Measurements from ENCODE around the gene HAAO.

Gene HAAO

DNA sequence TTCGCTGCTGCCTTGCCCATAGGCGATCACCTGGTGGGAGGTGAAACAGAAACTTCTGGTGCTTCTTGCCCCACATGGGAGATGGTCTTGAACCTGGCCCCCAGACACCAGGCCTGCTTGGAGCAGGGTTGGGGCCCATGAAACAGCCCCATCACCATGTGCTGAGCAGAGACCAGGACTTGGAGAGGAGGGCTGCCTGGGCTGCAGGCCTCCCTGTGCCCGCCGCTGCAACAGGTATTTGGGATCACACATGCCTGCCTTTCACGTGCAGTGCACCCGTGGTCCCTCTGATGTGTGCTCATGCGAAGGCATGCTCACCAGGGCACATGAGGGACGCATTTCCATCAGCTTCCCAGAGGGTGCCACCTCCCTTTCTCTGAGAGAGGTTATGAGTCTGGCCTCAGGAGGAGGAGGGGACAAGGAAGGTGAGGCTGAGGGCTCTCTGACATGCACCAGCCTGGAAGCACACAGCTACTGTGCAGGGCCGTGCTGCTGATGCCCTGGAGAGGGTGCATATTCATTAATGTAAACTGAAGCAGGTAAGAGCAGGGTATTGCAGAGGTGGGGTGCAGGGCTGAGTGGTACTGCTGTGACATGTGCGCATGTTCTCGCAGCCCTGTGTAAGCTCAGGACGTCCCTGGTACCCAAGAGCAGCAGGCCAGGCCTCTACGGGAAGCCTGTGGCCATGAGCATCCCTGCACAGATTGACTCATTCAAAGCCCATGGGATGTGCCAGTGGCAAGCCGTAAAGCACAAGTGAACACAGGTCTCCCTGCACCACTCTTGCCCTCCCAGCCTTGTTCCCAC, 24.3 kb downstream of the HAAO start:
- Mint-ChIP-seq H3K9me3 (no peaks in the 10 kb centered on the region), H3K27me3 (ENCODE audit: low read depth) (no peaks in the 10 kb centered on the region), H3K4me3 (no peak overlapping the region), H3K27ac (no peak overlapping the region), H3K36me3 (ENCODE audit: low read depth) (peaks cover 7% of the 10 kb centered on the region), H3K4me1 (no peaks in the 10 kb centered on the region)
- TF ChIP-seq, protein P1, sequence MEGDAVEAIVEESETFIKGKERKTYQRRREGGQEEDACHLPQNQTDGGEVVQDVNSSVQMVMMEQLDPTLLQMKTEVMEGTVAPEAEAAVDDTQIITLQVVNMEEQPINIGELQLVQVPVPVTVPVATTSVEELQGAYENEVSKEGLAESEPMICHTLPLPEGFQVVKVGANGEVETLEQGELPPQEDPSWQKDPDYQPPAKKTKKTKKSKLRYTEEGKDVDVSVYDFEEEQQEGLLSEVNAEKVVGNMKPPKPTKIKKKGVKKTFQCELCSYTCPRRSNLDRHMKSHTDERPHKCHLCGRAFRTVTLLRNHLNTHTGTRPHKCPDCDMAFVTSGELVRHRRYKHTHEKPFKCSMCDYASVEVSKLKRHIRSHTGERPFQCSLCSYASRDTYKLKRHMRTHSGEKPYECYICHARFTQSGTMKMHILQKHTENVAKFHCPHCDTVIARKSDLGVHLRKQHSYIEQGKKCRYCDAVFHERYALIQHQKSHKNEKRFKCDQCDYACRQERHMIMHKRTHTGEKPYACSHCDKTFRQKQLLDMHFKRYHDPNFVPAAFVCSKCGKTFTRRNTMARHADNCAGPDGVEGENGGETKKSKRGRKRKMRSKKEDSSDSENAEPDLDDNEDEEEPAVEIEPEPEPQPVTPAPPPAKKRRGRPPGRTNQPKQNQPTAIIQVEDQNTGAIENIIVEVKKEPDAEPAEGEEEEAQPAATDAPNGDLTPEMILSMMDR (IDR thresholded peaks at IDR 0.05; ENCODE audit: unreplicated experiment in 3 of 3), result no peak

DNA sequence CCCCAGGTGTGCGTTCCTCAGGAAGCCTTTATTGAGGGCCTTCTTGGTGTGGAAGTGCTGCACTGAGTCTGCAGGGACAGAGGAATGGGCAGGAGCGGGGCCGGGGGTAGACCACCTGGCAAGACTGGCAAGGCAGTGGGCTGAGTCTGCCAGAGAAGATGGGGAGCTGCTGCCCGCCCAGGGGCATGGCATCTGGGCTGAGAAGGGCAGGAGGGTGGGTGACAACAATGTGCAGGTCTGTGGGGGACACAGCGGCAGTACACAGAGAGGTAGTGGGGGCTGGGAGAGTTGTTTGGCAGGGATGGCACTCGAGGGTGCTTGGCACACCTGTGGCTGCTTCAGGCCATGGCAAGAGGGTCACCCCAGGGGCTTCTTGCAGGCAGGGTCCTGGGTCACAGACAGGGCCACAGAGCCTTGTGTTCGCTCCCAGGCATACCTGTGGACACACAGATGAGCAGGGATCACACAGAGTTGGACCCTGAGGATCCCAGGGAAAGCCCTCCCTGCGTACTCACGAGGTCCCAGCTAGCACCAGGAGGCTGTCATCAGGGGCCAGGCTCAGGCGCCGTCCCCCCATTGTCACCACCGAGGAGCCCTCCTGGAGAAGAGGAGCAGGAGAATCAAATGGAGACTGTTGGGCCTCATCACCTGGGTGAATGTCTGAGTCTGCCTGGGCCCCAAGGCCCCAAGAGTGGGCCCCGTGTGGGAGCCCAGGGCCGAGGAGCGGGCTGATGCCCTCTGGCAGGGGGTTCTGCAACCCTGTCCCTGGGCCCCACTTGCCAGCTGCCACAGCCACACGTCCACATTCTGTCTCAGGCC, 25.1 kb downstream of the HAAO start:
- no peaks in the 10 kb centered on the region for H3K4me1 Mint-ChIP-seq
- H3K27me3 Mint-ChIP-seq (ENCODE audit: low read depth), result no peaks in the 10 kb centered on the region

DNA sequence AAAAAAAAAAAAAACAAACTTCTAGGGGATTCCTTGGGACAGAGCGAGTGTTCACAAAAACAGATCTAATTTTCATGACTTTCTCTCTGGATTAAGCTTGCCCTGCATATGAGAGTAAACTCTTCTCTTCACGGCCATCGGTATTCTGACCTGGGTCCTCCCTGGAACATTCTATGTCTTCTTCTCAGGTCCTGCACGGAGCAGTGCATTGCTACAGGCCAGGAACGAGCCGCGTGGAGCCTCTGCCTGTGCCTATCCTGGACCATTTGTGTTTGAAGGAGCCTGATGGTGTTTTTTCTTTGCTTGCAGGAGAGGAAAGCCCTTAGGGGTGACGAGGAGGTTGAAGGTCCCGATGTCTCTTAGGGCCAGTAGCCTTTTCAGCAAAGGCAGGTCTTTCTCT, 26.7 kb downstream of the HAAO start:
- peaks cover 13% of the 10 kb centered on the region for H3K36me3 Mint-ChIP-seq (ENCODE audit: low read depth)
- H3K27ac Mint-ChIP-seq, result no peak overlapping the region
- TF ChIP-seq, protein P1 (IDR thresholded peaks at IDR 0.05; ENCODE audit: unreplicated experiment in 3 of 3), result no peak
- no peak overlapping the region for H3K4me3 Mint-ChIP-seq
- no peaks in the 10 kb centered on the region for H3K9me3 Mint-ChIP-seq
- peaks cover 2% of the 10 kb centered on the region for H3K4me1 Mint-ChIP-seq
- no peaks in the 10 kb centered on the region for H3K27me3 Mint-ChIP-seq (ENCODE audit: low read depth)

More for the DNA sequence above, 25.1 kb downstream of the HAAO start:
- peaks cover 9% of the 10 kb centered on the region for H3K36me3 Mint-ChIP-seq (ENCODE audit: low read depth)
- TF ChIP-seq, protein P1 (IDR thresholded peaks at IDR 0.05; ENCODE audit: unreplicated experiment in 3 of 3), result no peak
- H3K9me3 Mint-ChIP-seq, result no peaks in the 10 kb centered on the region
- no peak overlapping the region for H3K27ac Mint-ChIP-seq
- no peak overlapping the region for H3K4me3 Mint-ChIP-seq

GRCh38 chr2:42764901-42765300, 27.5 kb downstream of the HAAO start:
- TF ChIP-seq, protein P1 (IDR thresholded peaks at IDR 0.05; ENCODE audit: unreplicated experiment in 3 of 3), result no peak

GRCh38 chr2:42764096-42764495, 28.3 kb downstream of the HAAO start, which contains the start of gene OXER1:
Gene OXER1 (minus strand): TSS chr2:42764135. CDS start chr2:42764062, 73 bp downstream.
- Mint-ChIP-seq H3K27ac (no peak within 1 kb of the TSS), H3K4me3 (no peak within 1 kb of the TSS), H3K27me3 (ENCODE audit: low read depth) (no peaks in the 10 kb centered on the region), H3K36me3 (ENCODE audit: low read depth) (peaks cover 22% of the 10 kb centered on the region), H3K4me1 (peaks cover 15% of the 10 kb centered on the region), H3K9me3 (no peaks in the 10 kb centered on the region)
- TF ChIP-seq, protein P1 (IDR thresholded peaks at IDR 0.05; ENCODE audit: unreplicated experiment in 3 of 3), result no peak

More at GRCh38 chr2:42764901-42765300, 27.5 kb downstream of the HAAO start:
- no peak overlapping the region for H3K4me3 Mint-ChIP-seq
- no peaks in the 10 kb centered on the region for H3K27me3 Mint-ChIP-seq (ENCODE audit: low read depth)
- H3K27ac Mint-ChIP-seq, result no peak overlapping the region
- H3K36me3 Mint-ChIP-seq (ENCODE audit: low read depth), result peaks cover 17% of the 10 kb centered on the region
- H3K4me1 Mint-ChIP-seq, result peaks cover 10% of the 10 kb centered on the region
- H3K9me3 Mint-ChIP-seq, result no peaks in the 10 kb centered on the region

Data from nephron (organoid).